Mucosa of descending colon (tissue), 3 donors: Measurements from ENCODE around the gene ADGRV1. TPM values are rescaled to one million over a fixed set of nuclear protein-coding genes. Genes with fewer than 3 reads are reported as not detected.
"Not testable (repeated sequence)": the region's sequence is repeated elsewhere in the genome, so short reads cannot be mapped to it uniquely, and the experiment has no call there.

Source experiments
- ATAC-seq: fragments of 200-7000 bp; cut with Tn5 transposase; one replicate; pipeline ENCODE4 v1.9.1; 2020; ENCODE audit warnings: mild to moderate bottlenecking, moderate library complexity
- DNase-seq, 3 donors: peaks; one replicate each; pipeline ENCODE4 v3.0.0-alpha.2; 2020
- H3K36me3 ChIP-seq: fragments of 200-600 bp; one replicate; pipeline ENCODE4 v1.8.0; 2021; ENCODE audit warnings: low read depth, mild to moderate bottlenecking
- H3K4me1 ChIP-seq: fragments of 200-600 bp; one replicate; pipeline ENCODE4 v1.8.0; 2021; ENCODE audit warnings: low read depth, mild to moderate bottlenecking
- H3K4me3 ChIP-seq: fragments of 200-600 bp; one replicate; pipeline ENCODE4 v1.8.0; 2021; ENCODE audit warnings: mild to moderate bottlenecking
- H3K9me3 ChIP-seq: fragments of 200-600 bp; one replicate; pipeline ENCODE4 v1.8.0; 2021; ENCODE audit warnings: mild to moderate bottlenecking
- CTCF ChIP-seq: fragments of 200-600 bp; IDR thresholded peaks from one replicate; pipeline ENCODE4 v1.8.0; 2022; ENCODE audit warnings: antibody characterized with exemption, mild to moderate bottlenecking
- intact Hi-C, 2 donors: fragments of 100-400 bp; cut with DNase I in 1 of 2; cut with micrococcal nuclease in 1 of 2; formaldehyde crosslinking; loops; one replicate each; pipeline versions ENCODE4 v1.11.0 to v1.11.1; 2022; cut with DNase I, micrococcal nuclease
- total RNA-seq, 3 donors: library from RNA; stranded (reverse); fragmentation: NEBNext Ultra II Directional in 2 of 3; extraction: Animal tissue kit (Norgen Biotek cat#: 25700) in 2 of 3; gene quantifications; one replicate each; pipeline versions ENCODE4 v1.2.1 to v1.2.4, GENCODE V29; 2021 to 2023
- donor health status: DM: no; HTN: no; CAD: no; lungs with moderate emphysema.
- donor health status: DM: no; HTN: no; CAD: no.
- donor health status: DM: no; HTN: yes; CAD: no.

ADGRV1 gene
- total RNA-seq, 3 donors from 2014 or later: 4.5 to 8.6 (median 6.1) TPM

GRCh38 chr5:90777959-90778358, 219.4 kb downstream of the ADGRV1 start:
- Histone ChIP-seq H3K36me3 (no peaks in the 10 kb centered on the region), H3K4me3 (no peak overlapping the region), H3K4me1 (no peaks in the 10 kb centered on the region), H3K9me3 (no peaks in the 10 kb centered on the region)
- ATAC-seq: no peak
- DNase-seq: no peak
- intact Hi-C loops: no loop called here
- TF ChIP-seq CTCF: no peak

- Histone ChIP-seq H3K4me1 (no peaks in the 10 kb centered on the region), H3K9me3 (no peaks in the 10 kb centered on the region), H3K4me3 (no peak overlapping the region), H3K36me3 (no peaks in the 10 kb centered on the region)
- DNase-seq: peak in 2 of 3 donors; percentile 54 to 88
- peak; percentile 84 for ATAC-seq
- TF ChIP-seq CTCF: peak; percentile 66
- intact Hi-C loops: no loop called here
Measured at GRCh38 chr5:90783460-90784333, 225.1 kb downstream of the ADGRV1 start.

- intact Hi-C loops: no loop called here
- H3K4me1 ChIP-seq: no peaks in the 10 kb centered on the region
- no peaks in the 10 kb centered on the region for H3K9me3 ChIP-seq
- ATAC-seq (no peak), DNase-seq (no peak)
- TF ChIP-seq CTCF: no peak
- no peaks in the 10 kb centered on the region for H3K36me3 ChIP-seq
- H3K4me3 ChIP-seq: no peak overlapping the region
Measured at GRCh38 chr5:90786756-90787155, 228.2 kb downstream of the ADGRV1 start.

GRCh38 chr5:90792725-90793124, 234.1 kb downstream of the ADGRV1 start:
- Histone ChIP-seq H3K36me3 (no peaks in the 10 kb centered on the region), H3K9me3 (peaks cover 3% of the 10 kb centered on the region), H3K4me3 (no peak overlapping the region), H3K4me1 (no peaks in the 10 kb centered on the region)
- intact Hi-C loops: no loop called here
- ATAC-seq (no peak), DNase-seq (no peak)
- no peak for TF ChIP-seq CTCF

- intact Hi-C loops: no loop called here
Measured at GRCh38 chr5:90793183-90793582, 234.6 kb downstream of the ADGRV1 start.

GRCh38 chr5:90796919-90797318, 238.3 kb downstream of the ADGRV1 start:
- not testable (repeated sequence) for ATAC-seq

More at GRCh38 chr5:90793183-90793582, 234.6 kb downstream of the ADGRV1 start:
- ATAC-seq (no peak), DNase-seq (no peak)
- H3K4me3 ChIP-seq: no peak overlapping the region
- H3K9me3 ChIP-seq: peaks cover 3% of the 10 kb centered on the region
- no peak for TF ChIP-seq CTCF
- no peaks in the 10 kb centered on the region for H3K36me3 ChIP-seq
- no peaks in the 10 kb centered on the region for H3K4me1 ChIP-seq

GRCh38 chr5:90800082-90800481, 241.5 kb downstream of the ADGRV1 start:
- H3K36me3 ChIP-seq, intact Hi-C loops, DNase-seq, H3K9me3 ChIP-seq, H3K4me1 ChIP-seq, H3K4me3 ChIP-seq, ATAC-seq: not testable (repeated sequence)

More at GRCh38 chr5:90796919-90797318, 238.3 kb downstream of the ADGRV1 start:
- DNase-seq, intact Hi-C loops, H3K4me3 ChIP-seq, H3K4me1 ChIP-seq, H3K9me3 ChIP-seq, H3K36me3 ChIP-seq: not testable (repeated sequence)

- DNase-seq, H3K36me3 ChIP-seq, H3K4me1 ChIP-seq, ATAC-seq, intact Hi-C loops, H3K4me3 ChIP-seq, H3K9me3 ChIP-seq: not testable (repeated sequence)
Measured at GRCh38 chr5:90800515-90800914, 241.9 kb downstream of the ADGRV1 start.
